ENCODE data around the gene BCR.

The BCR gene

DNA sequence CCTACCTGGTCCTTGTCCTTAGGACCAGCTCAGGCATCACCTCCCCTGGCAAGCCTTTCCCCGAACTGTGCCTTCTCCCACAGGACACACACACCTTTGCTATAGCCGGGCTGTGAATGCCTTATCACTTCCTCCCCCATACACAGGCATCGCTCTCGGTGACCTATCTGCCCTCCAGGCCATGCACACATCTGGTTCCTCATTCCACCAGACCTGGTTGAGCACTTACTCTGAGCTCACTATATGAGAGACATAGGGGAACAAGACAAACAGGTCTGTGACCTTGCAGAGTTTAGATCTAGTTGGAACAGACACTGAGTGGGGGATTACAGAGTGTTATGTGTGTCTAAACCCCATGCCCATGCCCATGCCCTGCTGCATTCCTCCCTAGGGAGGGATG is 3.1 kb upstream of the BCR start:
- no peak for DNase-seq (ENCODE audit: low read depth)

DNA sequence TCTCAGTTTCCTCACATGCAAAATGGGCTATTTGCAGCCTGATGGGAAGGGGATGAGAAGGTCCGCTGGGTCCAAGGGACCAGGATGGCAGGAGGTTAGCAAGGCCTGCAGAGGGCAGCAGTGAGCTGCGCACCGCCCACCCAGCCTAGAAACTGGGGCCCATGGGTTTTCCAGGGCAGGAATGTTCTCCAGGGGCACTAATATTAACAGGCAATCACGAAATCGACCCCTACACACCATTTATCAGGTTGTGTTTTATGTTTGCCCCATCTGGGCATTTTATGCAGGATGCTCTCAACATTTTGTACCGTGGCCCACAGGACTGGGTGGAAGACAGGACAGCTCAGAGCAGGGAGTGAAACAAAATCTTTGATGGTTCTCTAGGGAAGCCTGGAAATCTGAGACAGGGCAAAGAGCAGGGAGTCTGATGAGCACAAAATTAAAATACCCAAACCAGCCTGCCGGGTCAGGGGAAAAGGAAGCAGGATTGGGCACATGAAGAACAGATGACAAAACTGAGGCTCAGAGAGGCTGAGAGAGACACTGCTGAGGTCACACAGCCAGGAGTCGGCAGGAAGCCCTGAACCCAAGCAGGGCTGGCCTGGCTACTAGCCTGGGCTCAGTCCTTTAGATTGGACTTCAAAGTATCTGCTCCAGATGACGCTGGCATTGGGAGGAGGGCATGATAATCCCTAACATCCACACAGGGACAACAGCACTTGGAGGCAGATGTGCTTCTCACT is 1.6 kb upstream of the BCR start:
- DNase-seq (ENCODE audit: low read depth) = no peak

DNA sequence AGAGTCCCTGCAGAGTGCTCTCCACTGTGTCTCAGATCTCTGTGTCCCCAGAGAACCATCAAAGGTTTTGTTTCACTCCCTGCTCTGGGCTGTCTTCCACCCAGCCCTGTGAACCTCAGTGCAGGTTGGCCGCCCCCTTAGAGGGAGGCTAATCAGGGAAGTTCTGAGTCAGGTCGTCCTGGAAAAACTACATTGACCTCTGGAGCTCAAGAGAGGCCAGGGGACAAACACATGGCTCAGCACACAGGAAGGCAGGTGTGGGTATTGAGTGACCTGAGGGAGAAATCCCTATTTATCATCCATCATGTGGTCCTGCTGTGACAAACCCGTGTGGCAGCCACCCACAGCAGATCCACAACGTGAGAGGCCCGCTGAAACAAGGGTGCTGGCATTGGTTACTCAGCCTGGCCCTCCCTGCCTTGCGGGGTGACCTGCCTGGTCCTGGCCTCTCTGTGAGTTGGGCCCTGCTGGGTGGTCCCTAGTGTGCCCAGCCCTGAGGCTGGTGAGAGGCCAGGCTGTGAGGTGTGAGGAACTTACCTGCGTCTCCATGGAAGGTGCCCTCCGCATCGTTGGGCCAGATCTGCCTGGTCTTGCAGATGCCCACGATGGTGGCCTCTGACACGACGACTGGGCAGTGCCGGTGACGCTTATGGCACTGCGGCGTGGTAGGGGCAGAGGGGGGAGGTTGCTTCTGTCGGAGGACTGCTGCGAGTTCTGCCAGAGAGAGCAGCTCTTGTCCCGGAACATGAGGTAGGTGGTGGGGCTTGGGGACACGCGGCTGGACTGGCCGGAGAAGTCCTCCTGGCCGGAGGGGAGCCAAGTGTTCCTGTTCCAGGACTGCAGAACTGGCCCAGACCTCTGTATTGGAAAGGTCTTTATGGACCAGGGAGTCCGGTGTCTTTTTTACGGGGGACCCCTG is 669 bp upstream of the BCR start:
- DNase-seq (ENCODE audit: low read depth) = no peak

DNA sequence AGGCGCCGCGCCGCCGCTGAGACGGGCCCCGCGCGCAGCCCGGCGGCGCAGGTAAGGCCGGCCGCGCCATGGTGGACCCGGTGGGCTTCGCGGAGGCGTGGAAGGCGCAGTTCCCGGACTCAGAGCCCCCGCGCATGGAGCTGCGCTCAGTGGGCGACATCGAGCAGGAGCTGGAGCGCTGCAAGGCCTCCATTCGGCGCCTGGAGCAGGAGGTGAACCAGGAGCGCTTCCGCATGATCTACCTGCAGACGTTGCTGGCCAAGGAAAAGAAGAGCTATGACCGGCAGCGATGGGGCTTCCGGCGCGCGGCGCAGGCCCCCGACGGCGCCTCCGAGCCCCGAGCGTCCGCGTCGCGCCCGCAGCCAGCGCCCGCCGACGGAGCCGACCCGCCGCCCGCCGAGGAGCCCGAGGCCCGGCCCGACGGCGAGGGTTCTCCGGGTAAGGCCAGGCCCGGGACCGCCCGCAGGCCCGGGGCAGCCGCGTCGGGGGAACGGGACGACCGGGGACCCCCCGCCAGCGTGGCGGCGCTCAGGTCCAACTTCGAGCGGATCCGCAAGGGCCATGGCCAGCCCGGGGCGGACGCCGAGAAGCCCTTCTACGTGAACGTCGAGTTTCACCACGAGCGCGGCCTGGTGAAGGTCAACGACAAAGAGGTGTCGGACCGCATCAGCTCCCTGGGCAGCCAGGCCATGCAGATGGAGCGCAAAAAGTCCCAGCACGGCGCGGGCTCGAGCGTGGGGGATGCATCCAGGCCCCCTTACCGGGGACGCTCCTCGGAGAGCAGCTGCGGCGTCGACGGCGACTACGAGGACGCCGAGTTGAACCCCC is 798 bp downstream of the BCR start:
- no peak for DNase-seq (ENCODE audit: low read depth)

DNA sequence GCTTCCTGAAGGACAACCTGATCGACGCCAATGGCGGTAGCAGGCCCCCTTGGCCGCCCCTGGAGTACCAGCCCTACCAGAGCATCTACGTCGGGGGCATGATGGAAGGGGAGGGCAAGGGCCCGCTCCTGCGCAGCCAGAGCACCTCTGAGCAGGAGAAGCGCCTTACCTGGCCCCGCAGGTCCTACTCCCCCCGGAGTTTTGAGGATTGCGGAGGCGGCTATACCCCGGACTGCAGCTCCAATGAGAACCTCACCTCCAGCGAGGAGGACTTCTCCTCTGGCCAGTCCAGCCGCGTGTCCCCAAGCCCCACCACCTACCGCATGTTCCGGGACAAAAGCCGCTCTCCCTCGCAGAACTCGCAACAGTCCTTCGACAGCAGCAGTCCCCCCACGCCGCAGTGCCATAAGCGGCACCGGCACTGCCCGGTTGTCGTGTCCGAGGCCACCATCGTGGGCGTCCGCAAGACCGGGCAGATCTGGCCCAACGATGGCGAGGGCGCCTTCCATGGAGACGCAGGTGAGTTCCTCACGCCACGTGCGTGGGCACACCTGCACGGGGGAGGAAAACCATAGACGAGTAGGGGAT is 1.5 kb downstream of the BCR start:
- no peak for DNase-seq (ENCODE audit: low read depth)

DNA sequence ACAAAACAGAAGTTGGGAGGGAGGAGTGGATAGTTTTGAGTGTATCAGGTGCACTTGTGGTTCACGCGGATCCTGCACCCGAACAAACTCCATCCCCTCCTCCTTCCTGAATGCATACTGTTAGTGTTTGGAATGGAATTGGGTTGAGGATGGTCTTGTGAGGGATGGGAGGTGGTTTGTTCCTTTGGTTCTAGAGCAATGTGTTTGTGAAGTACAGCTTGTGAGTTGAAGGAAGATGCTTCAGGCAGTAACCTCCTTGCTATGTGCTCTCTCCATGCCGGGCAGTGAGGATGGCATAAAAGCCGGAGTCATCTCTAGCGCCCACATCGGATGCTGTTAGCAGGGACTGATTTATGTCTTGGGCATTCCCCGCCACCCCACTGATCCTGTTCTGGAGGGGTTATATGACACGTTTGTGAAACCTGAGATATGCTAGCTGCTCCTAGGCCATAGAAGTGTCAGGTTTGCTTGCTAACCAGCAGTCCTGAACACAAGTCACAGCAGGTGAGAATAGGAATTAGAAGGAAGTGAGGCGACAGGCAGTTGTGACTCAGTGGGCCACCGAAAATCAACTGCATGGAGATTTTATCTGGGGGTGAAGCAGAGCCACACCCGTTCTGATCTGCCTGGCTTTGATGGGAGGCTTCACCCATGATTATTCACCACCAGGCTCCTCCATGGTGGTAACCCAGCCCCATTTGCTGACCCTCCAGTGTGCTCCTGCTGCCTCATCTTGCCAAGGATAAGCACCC is 2.2 kb downstream of the BCR start:
- DNase-seq (ENCODE audit: low read depth) = no peak

DNA sequence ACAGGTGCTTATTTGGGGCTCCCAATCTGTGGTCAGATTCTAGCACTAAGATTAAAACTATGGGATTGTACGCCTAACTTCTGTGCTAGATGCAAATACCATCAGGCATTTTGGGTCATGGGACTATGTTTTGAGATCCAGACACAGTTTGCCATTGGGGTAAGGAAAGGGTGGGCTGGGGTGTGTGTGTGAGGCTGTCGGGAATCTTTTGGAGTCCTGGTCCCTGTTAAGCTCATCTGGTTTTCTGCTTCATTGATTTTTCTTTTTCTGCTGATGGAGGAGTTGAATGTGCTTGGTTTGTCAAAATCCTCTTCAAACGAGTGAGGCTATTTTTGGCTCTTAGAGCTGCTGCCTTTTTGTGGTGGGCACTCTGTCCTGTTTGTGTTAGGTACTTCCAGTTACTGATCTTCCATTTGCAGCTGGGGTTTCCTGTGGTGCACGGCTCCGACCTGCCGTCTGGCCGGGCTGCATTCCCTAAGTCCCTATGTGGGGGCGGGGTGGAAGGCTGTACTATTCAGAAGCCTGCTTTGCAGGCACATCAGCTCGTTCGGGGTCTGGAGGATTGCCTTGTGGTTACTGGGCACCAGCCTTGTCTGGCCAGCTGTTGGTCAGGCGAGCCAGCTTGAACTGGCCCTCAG is 2.9 kb downstream of the BCR start:
- DNase-seq (ENCODE audit: low read depth) = no peak

DNA sequence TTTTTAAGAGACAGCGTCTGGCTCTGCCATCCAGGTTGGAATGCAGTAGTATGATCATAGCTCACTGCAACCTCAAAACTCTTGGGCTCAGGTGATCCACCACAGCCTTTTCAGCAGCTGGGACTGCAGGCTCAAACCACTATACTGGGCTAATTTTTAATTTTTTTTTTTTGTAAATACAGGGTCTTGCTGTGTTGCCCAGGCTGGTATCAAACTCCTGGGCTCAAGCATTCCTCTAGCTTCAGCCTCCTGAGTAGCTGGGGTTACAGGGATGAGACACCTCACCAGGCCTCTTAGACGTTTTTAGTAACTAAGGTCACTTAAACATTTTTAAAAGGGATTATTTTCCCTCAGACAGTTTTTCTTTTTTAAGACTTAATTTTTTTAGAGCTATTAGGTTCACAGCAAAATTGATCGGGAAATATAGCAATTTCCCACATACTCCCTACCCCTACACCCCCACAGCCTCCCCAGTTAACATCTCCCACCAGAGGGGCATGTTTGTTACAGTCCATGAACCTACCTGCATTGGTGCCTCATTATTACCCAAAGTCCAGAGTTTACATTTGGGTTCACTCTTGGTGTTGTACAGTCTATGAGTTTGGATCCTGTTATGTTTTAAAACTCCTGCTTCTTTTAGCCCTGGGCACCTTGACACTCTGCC is 3.9 kb downstream of the BCR start:
- DNase-seq (ENCODE audit: low read depth) = no peak

DNA sequence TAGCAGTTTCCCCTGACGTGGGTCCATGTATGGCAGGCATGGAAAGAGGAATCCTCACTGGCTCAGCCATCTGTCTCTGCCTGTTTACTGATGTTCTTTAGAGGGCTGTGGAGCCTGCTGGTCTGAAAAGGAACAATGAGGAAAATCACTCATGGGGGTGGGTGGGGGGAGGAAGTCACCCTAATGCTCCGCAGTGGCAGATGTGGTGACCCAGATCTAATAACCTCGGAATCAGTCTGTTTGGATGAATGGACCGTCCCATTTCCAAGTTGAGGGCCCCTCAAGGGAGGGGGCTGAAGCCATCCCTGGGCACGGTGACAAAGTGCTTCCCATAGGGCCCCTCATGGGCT is 4.4 kb downstream of the BCR start:
- DNase-seq (ENCODE audit: low read depth) = no peak

DNA sequence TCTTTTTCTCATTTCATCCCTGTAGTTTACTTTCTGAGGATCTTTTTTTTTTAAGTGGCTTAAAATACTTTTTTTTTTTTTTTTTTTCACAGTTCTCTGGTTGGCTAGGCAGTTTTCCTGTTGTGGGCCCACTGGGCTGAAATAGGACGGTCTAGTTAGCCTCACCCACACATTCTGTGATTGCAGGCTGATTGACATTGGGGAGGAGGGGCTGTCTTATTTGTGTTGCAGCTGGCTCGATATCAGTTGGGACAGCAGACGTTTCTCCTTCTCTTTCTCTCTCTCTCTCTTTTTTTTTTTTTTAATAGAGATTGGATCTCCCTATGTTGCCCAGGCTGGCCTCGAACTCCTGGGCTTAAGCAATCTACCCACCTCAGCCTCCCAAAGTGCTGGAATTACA is 6.9 kb downstream of the BCR start:
- DNase-seq (ENCODE audit: low read depth) = no peak

DNA sequence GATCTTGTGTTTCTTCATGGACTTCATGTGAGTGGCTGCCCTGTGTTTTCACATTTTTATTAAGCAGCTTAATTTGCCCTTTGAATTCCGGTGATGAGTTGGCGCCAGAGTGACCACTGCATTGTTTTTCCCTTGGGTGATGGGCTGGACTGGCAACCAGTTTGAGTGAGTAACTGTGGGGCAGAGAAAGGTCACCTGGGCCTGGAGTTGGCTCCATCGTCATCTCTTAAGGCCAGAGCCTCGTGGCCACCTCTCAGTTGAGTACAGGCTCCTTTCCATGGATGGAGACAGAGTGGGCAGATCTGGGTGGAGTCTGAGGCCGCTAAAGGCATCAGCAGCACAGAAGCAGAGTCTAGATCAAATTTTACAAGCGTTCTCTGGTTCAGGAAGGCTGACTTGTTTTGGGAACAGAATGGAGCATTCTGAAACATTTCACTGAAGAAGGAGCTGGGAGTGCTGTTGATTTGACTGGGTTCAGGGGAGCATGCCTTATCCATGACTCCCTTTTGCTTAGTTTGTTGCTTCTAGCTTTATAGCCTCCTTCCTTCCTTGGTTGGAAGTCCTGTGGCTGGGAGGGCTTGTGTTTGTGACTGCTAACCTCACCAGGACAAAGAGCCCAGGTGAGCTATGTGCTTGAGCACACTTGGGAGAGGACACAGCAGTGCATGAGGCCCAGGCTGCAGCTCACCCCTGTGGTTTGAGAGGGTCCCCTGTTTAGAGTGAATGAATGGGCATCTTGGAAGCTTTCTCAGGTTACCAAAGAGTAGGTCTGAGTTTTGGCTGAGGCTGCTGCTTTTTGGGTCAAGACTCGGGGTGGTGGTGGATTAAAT is 7.8 kb downstream of the BCR start:
- DNase-seq (ENCODE audit: low read depth) = no peak

DNA sequence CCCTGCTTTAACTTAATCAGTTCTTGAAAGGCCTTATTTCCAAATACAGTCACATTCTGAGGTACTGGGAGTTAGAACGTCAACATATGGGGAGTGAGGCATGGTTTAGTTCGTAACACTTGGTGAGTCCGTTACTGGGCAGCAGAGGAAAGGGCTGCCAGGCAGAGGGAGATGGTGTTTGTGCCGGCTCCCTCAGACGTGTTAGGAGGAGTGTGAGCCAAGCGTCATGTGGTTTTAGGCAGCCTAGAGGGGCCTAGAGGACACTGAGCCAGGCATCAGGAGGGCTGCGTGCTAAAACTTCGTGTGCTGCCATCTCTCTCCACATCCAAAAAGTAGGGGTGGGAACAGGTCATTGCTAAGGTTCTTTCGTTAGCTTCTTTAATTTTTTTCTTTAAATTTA is 10.2 kb downstream of the BCR start:
- DNase-seq (ENCODE audit: low read depth) = no peak

DNA sequence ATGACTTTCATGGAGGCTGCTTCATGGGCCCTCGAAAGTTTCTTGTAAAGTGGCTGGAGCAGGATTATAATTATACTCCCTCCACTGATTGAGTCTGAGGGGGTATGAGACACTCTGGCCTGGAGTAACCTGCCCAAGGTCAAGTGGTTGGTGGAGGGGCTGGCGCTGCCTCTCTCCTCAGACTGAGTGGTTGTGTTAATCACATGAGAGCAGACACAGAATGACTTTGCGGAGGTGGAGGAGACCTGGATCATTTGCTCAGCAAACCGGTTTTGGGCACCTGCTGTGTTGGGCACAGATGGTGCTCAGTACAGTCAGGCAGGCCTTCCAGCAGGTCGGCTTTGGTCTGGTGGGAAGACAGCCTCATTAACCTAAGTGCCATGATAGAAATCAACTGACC is 11.8 kb downstream of the BCR start:
- DNase-seq (ENCODE audit: low read depth) = no peak

DNA sequence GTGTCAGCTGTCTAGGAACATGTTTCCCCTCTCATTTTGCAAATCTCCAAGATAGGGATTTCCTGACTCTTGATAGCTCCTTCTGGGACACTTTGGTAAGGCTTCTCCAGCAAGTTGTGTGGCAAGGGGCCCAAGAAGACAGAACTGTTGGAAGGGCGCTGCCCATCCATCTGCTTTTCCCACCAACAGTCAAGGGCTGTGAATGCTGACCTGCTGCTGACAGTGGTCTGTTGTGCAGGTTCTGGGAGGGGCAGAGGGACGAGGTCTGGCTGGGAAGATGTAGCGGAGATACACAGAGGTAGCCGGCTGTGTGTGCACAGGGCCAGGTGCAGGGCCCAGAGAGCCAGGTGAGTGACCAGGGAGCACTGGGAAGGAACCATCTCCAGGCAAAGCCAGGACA is 12.2 kb downstream of the BCR start:
- no peak for DNase-seq (ENCODE audit: low read depth)

DNA sequence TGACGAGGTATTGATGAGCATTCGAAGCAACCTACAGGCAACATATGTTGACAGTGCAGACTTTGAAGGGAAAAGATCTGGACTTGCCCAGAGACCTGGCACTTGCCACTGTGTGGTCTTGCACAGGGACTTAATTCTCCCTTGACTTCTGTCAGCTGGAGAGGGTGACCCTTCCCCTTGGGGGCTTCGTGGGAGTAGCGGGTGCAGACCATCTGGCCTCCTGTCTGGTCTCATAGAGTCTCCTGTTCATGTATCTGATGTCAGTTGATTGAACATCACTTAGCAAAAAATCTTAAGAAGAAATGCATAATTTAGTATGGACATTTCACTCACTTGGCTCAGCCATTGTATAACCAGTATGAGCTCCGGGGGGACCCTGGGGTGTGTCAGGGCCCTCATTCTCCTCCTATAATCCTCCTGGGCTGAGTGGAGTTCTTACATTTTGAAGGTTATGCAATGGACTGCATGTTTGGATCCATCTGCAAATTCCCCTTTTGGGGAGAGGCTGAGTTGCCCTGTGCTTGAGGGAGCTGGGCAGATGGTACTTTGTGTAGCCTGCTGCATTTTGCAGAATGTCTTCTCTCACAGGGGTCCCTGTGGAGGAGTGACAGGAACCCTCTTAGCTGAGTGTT is 13.0 kb downstream of the BCR start:
- DNase-seq (ENCODE audit: low read depth) = no peak

DNA sequence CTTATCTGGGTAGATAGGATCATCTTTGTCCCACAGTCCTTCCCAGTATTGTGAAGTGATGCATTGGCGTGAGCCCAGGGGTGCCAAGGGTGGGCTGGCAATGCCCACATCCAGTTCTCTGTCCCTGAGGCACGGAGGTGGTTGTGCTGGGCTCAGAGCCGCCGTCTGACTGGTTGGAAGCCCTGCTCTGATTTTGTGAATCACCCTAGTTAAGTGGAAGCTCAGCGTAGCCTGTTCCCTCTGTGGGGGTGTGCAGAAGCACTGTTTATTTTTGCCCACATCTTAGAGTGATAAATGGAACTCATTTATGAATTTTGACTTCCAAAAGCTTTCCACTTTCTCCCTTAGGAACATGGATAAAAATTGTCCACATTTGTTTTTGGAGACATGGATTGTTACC is 13.6 kb downstream of the BCR start:
- DNase-seq (ENCODE audit: low read depth) = no peak

DNA sequence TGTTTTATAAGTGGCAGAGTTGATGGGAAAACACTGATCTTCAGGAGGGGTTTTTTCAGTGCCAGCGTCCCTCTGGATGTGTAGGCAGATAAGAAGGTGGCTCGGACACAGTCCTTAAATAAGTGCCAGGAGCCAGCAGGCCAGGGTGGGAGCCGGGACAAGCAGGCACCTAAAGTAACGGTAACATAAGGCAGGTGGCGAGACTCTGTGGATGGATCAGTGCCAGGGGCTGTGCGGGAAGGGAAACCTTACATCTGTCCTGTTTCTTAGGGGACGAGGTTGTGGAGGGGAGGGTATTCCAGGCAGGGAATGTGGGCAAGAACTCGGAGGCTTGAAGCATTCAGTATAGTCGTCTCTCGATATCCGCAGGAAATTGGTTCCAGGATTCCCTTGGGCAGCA is 15.9 kb downstream of the BCR start:
- no peak for DNase-seq (ENCODE audit: low read depth)

DNA sequence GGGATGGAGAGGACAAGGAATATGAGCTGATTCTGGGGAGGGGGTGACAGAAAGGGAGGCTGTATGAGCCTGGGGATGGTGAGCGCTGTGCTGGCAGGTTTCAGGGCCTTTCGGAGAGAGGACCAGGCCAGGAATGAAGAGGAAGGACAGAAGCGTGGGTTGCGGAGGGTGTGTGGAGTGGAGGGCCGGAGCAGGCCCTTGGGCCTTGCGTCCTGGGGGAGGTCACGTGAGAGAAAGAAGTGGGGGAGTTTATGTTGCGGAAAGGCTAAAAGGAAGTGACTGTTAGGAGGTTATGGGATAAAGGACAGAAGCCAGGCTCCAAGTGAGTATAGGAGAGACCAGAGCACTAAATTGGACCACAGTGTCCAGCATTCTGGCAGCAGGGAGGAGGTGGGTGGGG is 17.5 kb downstream of the BCR start:
- no peak for DNase-seq (ENCODE audit: low read depth)

DNA sequence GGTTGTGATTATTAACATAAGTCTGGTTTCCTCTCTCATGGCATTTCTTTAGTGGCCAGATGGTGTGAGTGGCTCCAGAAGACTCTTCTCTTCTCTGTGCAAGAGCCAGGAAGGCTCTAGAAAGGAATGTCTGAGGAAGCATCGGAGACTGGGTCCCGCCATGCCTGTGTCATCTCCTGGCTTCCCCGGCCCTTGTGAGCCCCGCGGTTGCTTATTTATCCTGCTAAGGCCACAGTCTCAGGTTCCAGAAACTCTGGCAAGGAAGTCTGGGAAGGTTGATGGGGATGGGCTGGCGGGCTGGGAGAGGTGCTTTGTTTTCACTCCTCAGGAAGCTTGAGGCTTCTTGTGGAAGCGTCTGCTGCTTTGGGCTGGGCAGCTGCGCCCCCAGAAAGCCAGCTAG is 18.9 kb downstream of the BCR start:
- no peak for DNase-seq (ENCODE audit: low read depth)
